HG03159 (cell line): ENCODE data around the gene TGFB1I1.
"Not testable (repeated sequence)": the region's sequence is repeated elsewhere in the genome, so short reads cannot be mapped to it uniquely, and the experiment has no call there.

Experiments used
- ATAC-seq: cut with Tn5 transposase; IDR thresholded peaks from one replicate; pipeline ENCODE4 v1.9.1; 2021; ENCODE audit warnings: mild to moderate bottlenecking, moderate library complexity; ENCODE audit not compliant: unreplicated experiment

TGFB1I1 gene

GRCh38 chr16:31507929-31508705 is 36.2 kb downstream of the TGFB1I1 start, which contains the start of gene RUSF1:
Gene RUSF1 (minus strand): TSS chr16:31508391. CDS start chr16:31508373, 18 bp downstream.
- ATAC-seq = peak; percentile 86

- ATAC-seq = no peak
These were observed 36.8 kb downstream of the TGFB1I1 start for GRCh38 chr16:31508706-31509195.

GRCh38 chr16:31513126-31513525 is 41.2 kb downstream of the TGFB1I1 start:
- no peak for ATAC-seq

- no peak for ATAC-seq
These were observed 41.9 kb downstream of the TGFB1I1 start for GRCh38 chr16:31513884-31514283.

- ATAC-seq = no peak
These were observed 45.9 kb downstream of the TGFB1I1 start for GRCh38 chr16:31517800-31518402.

GRCh38 chr16:31519759-31520431 is 47.9 kb downstream of the TGFB1I1 start:
- no peak for ATAC-seq

- ATAC-seq = no peak
These were observed 49.4 kb downstream of the TGFB1I1 start for GRCh38 chr16:31521368-31521767.

- ATAC-seq = no peak
These were observed 50.1 kb downstream of the TGFB1I1 start for GRCh38 chr16:31522071-31522470.

- not testable (repeated sequence) for ATAC-seq
These were observed 51.8 kb downstream of the TGFB1I1 start for GRCh38 chr16:31523768-31524167.

- no peak for ATAC-seq
These were observed 53.2 kb downstream of the TGFB1I1 start for GRCh38 chr16:31525113-31525512.
